ENCODE measurements around the gene NLGN3.

Gene NLGN3

DNA sequence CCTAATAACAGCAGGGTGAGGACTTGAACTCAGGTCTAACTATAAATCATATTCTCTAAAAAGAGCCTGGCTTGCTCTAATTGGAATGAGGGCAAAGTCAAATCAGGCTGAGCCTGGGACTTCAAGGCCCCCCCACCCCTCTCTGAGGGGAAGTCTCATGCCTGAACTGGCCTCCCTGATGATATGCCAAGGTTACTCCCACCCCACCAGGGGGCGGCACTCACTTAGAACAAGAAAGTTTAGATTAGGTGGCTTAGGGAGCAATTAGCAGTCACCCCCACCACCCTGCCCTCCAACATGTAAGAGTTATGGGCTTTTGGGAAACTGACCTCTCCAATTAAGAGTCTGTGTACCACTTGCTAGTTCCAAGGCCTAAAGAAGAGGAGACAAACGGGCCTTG is 46.3 kb upstream of the NLGN3 start:
- TF ChIP-seq, protein P1, sequence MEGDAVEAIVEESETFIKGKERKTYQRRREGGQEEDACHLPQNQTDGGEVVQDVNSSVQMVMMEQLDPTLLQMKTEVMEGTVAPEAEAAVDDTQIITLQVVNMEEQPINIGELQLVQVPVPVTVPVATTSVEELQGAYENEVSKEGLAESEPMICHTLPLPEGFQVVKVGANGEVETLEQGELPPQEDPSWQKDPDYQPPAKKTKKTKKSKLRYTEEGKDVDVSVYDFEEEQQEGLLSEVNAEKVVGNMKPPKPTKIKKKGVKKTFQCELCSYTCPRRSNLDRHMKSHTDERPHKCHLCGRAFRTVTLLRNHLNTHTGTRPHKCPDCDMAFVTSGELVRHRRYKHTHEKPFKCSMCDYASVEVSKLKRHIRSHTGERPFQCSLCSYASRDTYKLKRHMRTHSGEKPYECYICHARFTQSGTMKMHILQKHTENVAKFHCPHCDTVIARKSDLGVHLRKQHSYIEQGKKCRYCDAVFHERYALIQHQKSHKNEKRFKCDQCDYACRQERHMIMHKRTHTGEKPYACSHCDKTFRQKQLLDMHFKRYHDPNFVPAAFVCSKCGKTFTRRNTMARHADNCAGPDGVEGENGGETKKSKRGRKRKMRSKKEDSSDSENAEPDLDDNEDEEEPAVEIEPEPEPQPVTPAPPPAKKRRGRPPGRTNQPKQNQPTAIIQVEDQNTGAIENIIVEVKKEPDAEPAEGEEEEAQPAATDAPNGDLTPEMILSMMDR (IDR thresholded peaks at IDR 0.05; ENCODE audit: unreplicated experiment in 3 of 3): peak; percentile 24 to 40 (median 29)
- H3K4me3 Mint-ChIP-seq: peak overlapping the region; percentile 46 to 97 (median 96)
- no peaks in the 10 kb centered on the region for H3K36me3 Mint-ChIP-seq (ENCODE audit: low read depth)
- H3K9me3 Mint-ChIP-seq: peaks cover 6% of the 10 kb centered on the region
- H3K4me1 Mint-ChIP-seq: peaks cover 38% of the 10 kb centered on the region
- peaks cover 5% of the 10 kb centered on the region for H3K27me3 Mint-ChIP-seq (ENCODE audit: low read depth)
- peak overlapping the region in 2 of 3 experiments; percentile 37 to 60 for H3K27ac Mint-ChIP-seq

- TF ChIP-seq, protein P1 (IDR thresholded peaks at IDR 0.05; ENCODE audit: unreplicated experiment in 3 of 3): no peak
- peak overlapping the region in 2 of 3 experiments; percentile 37 to 38 for H3K27ac Mint-ChIP-seq
- peaks cover 6% of the 10 kb centered on the region for H3K9me3 Mint-ChIP-seq
- peak overlapping the region; percentile 21 to 96 (median 46) for H3K4me3 Mint-ChIP-seq
- peaks cover 45% of the 10 kb centered on the region for H3K4me1 Mint-ChIP-seq
- H3K27me3 Mint-ChIP-seq (ENCODE audit: low read depth): peaks cover 5% of the 10 kb centered on the region
- no peaks in the 10 kb centered on the region for H3K36me3 Mint-ChIP-seq (ENCODE audit: low read depth)
Measured at GRCh38 chrX:71098951-71099506, 45.6 kb upstream of the NLGN3 start.

DNA sequence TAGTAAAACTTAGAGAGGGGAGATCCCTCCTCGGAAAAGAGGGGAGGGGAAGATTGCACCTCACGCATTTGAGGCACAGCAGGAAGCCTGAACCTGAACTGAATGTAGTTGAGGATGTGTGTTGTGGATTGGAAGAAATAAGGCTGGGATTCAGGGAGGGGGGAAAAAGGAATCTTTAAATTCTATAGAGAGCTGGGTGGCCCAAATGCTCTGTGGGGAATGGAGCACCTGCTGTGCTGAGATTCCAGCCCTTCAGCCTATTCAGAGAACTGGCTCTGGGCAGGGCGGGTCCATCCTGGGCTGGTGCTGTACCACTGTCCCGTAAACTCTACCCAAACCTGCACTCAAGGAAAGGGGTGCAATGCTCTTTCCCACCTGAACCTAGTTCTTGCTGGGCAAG is 44.9 kb upstream of the NLGN3 start:
- TF ChIP-seq, protein P1 (IDR thresholded peaks at IDR 0.05; ENCODE audit: unreplicated experiment in 3 of 3): no peak
- Mint-ChIP-seq H3K4me3 (peak overlapping the region in 2 of 3 experiments; percentile 21 to 96), H3K4me1 (peaks cover 52% of the 10 kb centered on the region), H3K9me3 (peaks cover 5% of the 10 kb centered on the region), H3K27ac (peak overlapping the region in 2 of 3 experiments; percentile 37 to 65), H3K36me3 (ENCODE audit: low read depth) (no peaks in the 10 kb centered on the region), H3K27me3 (ENCODE audit: low read depth) (peaks cover 5% of the 10 kb centered on the region)

DNA sequence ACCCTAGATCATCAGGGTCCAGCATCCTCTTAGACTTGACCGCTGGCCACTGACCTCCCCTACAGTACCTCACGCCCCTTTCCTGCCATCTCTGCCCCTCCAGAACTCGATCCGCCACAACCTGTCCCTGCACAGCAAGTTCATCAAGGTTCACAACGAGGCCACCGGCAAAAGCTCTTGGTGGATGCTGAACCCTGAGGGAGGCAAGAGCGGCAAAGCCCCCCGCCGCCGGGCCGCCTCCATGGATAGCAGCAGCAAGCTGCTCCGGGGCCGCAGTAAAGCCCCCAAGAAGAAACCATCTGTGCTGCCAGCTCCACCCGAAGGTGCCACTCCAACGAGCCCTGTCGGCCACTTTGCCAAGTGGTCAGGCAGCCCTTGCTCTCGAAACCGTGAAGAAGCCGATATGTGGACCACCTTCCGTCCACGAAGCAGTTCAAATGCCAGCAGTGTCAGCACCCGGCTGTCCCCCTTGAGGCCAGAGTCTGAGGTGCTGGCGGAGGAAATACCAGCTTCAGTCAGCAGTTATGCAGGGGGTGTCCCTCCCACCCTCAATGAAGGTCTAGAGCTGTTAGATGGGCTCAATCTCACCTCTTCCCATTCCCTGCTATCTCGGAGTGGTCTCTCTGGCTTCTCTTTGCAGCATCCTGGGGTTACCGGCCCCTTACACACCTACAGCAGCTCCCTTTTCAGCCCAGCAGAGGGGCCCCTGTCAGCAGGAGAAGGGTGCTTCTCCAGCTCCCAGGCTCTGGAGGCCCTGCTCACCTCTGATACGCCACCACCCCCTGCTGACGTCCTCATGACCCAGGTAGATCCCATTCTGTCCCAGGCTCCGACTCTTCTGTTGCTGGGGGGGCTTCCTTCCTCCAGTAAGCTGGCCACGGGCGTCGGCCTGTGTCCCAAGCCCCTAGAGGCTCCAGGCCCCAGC is 43.8 kb upstream of the NLGN3 start:
- Mint-ChIP-seq H3K27me3 (ENCODE audit: low read depth) (peaks cover 5% of the 10 kb centered on the region), H3K9me3 (peaks cover 5% of the 10 kb centered on the region), H3K27ac (peak overlapping the region in 2 of 3 experiments; percentile 45 to 52), H3K36me3 (ENCODE audit: low read depth) (no peaks in the 10 kb centered on the region), H3K4me3 (no peak overlapping the region), H3K4me1 (peaks cover 52% of the 10 kb centered on the region)
- TF ChIP-seq, protein P1 (IDR thresholded peaks at IDR 0.05; ENCODE audit: unreplicated experiment in 3 of 3): no peak

GRCh38 chrX:71102292-71102691 is 42.3 kb upstream of the NLGN3 start:
- H3K9me3 Mint-ChIP-seq: peaks cover 7% of the 10 kb centered on the region
- TF ChIP-seq, protein P1 (IDR thresholded peaks at IDR 0.05; ENCODE audit: unreplicated experiment in 3 of 3): no peak
- H3K36me3 Mint-ChIP-seq (ENCODE audit: low read depth): no peaks in the 10 kb centered on the region
- H3K27ac Mint-ChIP-seq: peak overlapping the region; percentile 87 to 91 (median 90)
- H3K4me1 Mint-ChIP-seq: peaks cover 59% of the 10 kb centered on the region
- no peaks in the 10 kb centered on the region for H3K27me3 Mint-ChIP-seq (ENCODE audit: low read depth)
- peak overlapping the region in 1 of 3 experiments; percentile 46 for H3K4me3 Mint-ChIP-seq
